GM18499 (cell line): ENCODE measurements around the gene ADGRF3.
"Not testable (repeated sequence)": the region's sequence is repeated elsewhere in the genome, so short reads cannot be mapped to it uniquely, and the experiment has no call there.

Experiments
- ATAC-seq: cut with Tn5 transposase; IDR thresholded peaks from one replicate; pipeline ENCODE4 v1.9.1; 2021; ENCODE audit warnings: moderate number of reproducible peaks; ENCODE audit not compliant: insufficient read depth, unreplicated experiment

The ADGRF3 gene

DNA sequence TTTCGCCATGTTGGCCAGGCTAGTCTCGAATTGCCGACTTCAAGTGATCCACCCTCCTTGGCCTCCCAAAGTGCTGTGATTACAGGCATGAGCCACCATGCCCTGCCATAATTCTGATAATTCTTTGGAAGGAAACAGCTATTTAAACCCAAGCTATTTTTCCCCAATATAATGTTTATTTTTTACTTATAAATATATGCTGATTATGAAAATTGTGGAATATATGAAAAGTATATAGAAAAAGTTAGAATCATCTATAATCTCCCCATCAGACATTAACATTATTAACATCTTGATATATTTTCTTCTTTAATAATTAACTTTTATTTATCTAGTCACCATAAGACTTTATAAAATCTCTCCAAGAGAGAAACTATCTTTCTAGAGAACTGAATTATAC lies 60.7 kb downstream of the ADGRF3 start:
- no peak for ATAC-seq

DNA sequence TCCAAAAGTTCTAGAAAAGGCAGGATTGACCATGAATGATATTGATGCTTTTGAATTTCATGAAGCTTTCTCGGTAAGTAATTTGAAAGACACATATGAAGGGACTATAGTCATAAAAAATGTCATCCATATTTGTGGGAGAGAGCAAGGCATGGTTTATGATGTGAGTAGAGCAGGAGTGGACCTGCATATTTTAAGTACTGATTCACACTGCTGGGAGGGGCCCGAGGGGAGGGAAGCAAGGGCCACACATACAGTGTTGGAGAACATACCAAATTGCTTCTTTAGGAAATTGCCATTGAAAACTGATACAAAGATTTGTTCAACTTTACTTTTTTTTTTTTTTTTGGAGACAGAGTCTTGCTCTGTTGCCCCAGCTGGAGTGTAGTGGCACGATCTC lies 62.5 kb downstream of the ADGRF3 start:
- no peak for ATAC-seq

GRCh38 chr2:26283606-26284005 lies 63.0 kb downstream of the ADGRF3 start:
- no peak for ATAC-seq

DNA sequence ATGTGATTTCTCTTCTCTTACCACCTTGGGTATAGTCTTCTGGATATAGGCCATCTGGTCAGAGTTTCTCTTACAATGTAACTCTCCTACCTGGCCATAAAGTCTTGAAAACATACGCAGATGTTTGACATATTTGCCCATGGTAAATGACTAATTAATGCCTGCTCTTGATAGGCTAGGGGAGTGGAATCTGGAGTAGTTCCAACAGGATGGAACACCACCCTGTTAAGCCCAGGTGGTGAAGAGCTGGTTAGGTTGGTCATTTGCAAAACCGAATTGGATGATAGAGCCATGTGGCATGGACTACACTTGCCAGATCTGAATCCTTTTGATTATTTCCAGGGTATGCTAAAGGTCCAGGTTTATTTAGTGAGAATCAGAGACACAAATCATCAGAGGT lies 65.4 kb downstream of the ADGRF3 start:
- ATAC-seq: no peak

DNA sequence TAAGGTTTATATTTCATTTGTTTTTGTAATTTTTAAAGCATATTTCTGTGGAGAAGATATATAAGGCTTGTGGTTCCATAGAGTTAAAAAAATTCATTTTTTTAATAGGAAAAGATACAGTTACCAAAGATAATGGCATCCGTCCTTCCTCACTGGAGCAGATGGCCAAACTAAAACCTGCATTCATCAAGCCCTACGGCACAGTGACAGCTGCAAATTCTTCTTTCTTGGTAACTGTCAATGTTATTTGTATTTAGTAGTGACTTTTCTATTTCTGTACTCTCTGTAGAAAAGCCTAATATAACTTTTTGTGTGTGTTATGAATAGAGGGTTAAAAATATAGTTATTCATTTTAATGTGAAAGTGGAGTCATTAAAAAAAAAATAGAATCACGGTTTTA lies 66.7 kb downstream of the ADGRF3 start:
- no peak for ATAC-seq

DNA sequence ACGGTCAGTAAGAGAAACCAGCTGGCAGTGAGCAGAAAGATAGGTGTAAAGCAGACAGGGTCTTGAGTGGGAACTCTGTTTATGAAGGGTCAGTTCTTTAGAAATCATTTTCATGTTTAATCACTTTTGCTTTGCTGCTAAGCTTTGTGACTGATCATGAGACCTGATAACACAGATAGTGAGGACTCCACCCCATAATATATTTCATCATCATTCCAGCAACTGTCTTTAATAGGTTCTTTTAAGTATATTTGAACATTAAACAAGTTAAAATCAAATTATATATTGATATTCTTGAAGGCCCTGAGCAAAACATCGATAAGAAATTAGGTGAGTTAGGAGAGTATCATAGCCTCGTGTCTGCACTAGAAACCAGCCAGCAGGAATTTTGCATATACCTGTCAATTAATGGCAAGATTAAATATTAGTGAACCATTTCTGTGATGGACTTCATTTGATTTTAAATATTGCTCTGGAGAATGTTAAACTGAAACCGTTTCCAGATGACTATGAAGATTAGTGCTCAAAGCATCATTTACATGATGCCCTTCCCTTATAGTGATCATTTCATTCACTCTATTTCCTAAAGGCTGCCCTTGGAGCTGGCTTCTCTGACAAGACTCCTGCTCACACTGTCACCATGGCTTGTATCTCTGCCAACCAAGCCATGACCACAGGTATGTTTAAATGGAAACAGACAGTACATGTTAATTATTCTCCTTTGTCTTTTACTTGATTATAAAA lies 69.9 kb downstream of the ADGRF3 start:
- no peak for ATAC-seq

DNA sequence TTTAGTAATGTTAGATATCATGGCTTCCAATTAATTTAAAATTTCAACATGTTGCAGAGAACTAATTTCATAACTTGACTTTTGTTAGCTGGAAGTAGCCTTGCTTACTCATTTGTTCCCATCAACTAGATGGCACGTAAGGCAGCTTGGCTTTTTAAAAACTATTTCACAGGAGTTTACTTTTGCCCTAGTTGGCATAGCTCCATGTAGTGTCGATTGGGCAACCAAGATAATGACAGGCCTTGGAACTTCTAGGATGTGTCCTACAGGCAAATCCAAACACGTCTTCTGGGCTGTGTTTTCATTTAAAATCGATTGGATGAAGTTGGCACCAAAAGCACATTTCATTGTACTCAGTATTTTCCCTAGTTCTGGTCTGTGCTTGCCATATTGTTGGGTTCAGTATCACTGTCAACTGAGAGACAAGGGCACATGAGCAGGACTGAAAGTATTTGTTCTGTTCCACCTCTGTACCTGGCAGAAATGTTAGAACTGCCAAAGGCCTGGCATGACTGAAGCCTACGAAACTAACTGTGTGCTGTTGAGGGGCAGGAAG lies 72.5 kb downstream of the ADGRF3 start:
- ATAC-seq: no peak

DNA sequence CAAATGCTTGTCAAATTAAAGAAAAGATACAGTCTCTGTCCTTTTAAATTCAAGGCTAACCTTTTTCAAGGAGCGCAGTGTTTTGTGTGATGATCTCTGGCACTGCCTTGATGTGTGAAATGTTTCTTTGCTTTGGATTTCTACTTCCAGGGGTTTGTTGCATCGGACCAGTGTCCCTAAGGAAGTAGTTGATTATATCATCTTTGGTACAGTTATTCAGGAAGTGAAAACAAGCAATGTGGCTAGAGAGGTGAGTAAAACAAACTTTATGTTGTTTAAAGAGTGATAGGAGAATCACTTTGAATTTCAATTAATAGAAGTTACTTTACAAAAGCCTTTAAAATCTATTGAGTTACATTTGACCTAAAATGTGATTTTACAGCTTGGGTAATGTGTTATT lies 73.1 kb downstream of the ADGRF3 start:
- no peak for ATAC-seq

DNA sequence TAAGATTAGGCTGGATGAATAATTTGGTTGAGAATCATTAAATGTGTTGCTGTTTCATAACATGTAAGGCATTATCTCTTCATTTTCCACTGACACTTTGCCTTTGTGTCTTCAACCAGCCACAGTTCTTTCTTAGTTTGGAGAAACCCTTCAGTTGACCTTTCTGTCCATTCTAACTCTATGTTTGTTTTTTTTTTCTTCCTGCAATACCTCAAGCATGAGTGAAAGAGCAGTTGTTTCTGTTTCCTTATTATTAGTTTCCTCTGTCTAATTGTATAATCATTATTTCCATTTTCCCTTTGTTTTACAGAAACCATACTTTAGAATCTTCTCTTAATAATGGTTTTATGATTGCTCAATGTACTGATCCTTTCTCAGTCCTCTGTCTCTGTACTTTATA lies 76.2 kb downstream of the ADGRF3 start:
- no peak for ATAC-seq

GRCh38 chr2:26269571-26270158 lies 76.9 kb downstream of the ADGRF3 start:
- ATAC-seq: no peak

DNA sequence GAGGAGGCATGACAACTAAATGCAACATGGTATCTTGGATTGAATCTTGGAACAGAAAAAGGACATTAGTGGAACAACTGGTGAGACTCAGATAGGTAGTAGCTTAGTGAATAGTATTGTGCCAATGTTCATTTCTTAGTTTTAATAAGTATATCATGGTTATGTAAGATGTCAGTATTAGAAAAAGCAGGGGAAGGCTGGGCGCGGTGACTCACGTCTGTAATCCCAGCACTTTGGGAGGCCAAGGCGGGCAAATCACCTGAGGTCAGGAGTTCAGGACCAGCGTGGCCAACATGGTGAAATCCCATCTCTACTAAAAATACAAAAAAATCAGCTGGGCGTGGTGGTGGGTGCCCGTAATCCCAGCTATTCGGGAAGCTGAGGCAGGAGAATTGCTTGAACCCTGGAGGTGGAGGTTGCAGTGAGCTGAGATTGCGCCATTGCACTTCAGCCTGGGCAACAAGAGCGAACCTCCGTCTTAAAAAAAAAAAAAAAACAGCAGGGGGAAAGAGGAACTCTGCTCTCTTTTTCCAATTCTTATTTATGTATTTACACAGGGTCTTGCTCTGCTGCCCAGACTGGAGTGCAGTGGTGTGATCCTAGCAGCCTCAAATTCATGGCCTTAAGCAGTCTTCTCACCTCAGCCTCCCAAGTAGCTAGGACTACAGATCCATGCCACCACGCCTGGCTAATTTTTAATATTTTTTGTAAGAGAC lies 77.8 kb downstream of the ADGRF3 start:
- ATAC-seq: not testable (repeated sequence)

- ATAC-seq: no peak
These were observed 78.4 kb downstream of the ADGRF3 start for GRCh38 chr2:26268213-26268612.

- not testable (repeated sequence) for ATAC-seq
These were observed 87.8 kb downstream of the ADGRF3 start for GRCh38 chr2:26258836-26259235.
